H9 (cell line): Measurements from ENCODE around the gene ZSWIM3. TPM values are rescaled to one million over a fixed set of nuclear protein-coding genes. Genes with fewer than 3 reads are reported as not detected.

Experiments used
- DNase-seq: peaks from one replicate; pipeline ENCODE4 v3.0.0-alpha.2; 2017
- H2AFZ ChIP-seq: one replicate; pipeline ENCODE4 v1.6.1; 2013; ENCODE audit warnings: mild to moderate bottlenecking, low read length, control low read depth, moderate library complexity
- H2AK5ac ChIP-seq: 2 replicates; pipeline ENCODE4 v1.6.1; 2013; ENCODE audit warnings: low read length, control low read depth, mixed read lengths; ENCODE audit not compliant: insufficient read length
- H2BK120ac ChIP-seq: one replicate; pipeline ENCODE4 v1.6.1; 2013; ENCODE audit warnings: low read depth, mild to moderate bottlenecking, low read length, control low read depth, inconsistent platforms; ENCODE audit not compliant: poor library complexity, severe bottlenecking
- H2BK12ac ChIP-seq: 2 replicates; pipeline ENCODE4 v1.6.1; 2013; ENCODE audit warnings: low read length, control low read depth, mixed read lengths, low read depth; ENCODE audit not compliant: insufficient read length
- H2BK15ac ChIP-seq: 2 replicates; pipeline ENCODE4 v1.6.1; 2013; ENCODE audit warnings: low read depth, low read length, control low read depth
- H2BK20ac ChIP-seq: one replicate; pipeline ENCODE4 v1.6.1; 2013; ENCODE audit warnings: low read depth, mild to moderate bottlenecking, low read length, control low read depth, inconsistent platforms; ENCODE audit not compliant: poor library complexity, severe bottlenecking
- H2BK5ac ChIP-seq: 2 replicates; pipeline ENCODE4 v1.6.1; 2013; ENCODE audit warnings: low read length, control low read depth, mixed read lengths; ENCODE audit not compliant: insufficient read length
- H3K14ac ChIP-seq: 2 replicates; pipeline ENCODE4 v1.6.1; 2013; ENCODE audit warnings: low read length, control low read depth; ENCODE audit not compliant: insufficient read depth
- H3K18ac ChIP-seq: 2 replicates; pipeline ENCODE4 v1.6.1; 2013; ENCODE audit warnings: low read depth, mild to moderate bottlenecking, mixed read lengths, low read length, control low read depth; ENCODE audit not compliant: insufficient read length
- H3K23ac ChIP-seq: 2 replicates; pipeline ENCODE4 v1.6.1; 2013; ENCODE audit warnings: low read length, control low read depth, mixed read lengths, low read depth; ENCODE audit not compliant: insufficient read length
- H3K23me2 ChIP-seq: 2 replicates; pipeline ENCODE4 v1.6.1; 2013; ENCODE audit warnings: low read depth, mild to moderate bottlenecking, mixed read lengths, low read length, control low read depth; ENCODE audit not compliant: insufficient read length, poor library complexity, severe bottlenecking
- H3K27ac ChIP-seq: 2 replicates; pipeline ENCODE4 v1.5.1; 2013; ENCODE audit warnings: low read length, control low read depth, mixed read lengths, low read depth; ENCODE audit not compliant: insufficient read length
- H3K27me3 ChIP-seq: 2 replicates; pipeline ENCODE4 v1.6.1; 2013; ENCODE audit warnings: low read length, control low read depth, inconsistent platforms; ENCODE audit not compliant: insufficient read depth
- H3K4ac ChIP-seq: 2 replicates; pipeline ENCODE4 v1.6.1; 2013; ENCODE audit warnings: low read depth, mild to moderate bottlenecking, control low read depth, inconsistent platforms, low read length, moderate library complexity
- H3K4me1 ChIP-seq: 2 replicates; pipeline ENCODE4 v1.6.1; 2013; ENCODE audit warnings: low read length, control low read depth, inconsistent platforms; ENCODE audit not compliant: insufficient read depth
- H3K4me2 ChIP-seq: 2 replicates; pipeline ENCODE4 v1.6.1; 2013; ENCODE audit warnings: low read length, control low read depth, mixed read lengths; ENCODE audit not compliant: insufficient read length, insufficient read depth
- H3K56ac ChIP-seq: 2 replicates; pipeline ENCODE4 v1.6.1; 2013; ENCODE audit warnings: low read depth, mild to moderate bottlenecking, mixed read lengths, low read length, control low read depth; ENCODE audit not compliant: insufficient read length
- H3K79me1 ChIP-seq: 2 replicates; pipeline ENCODE4 v1.6.1; 2013; ENCODE audit warnings: low read depth, mild to moderate bottlenecking, moderate library complexity, low read length, control low read depth, inconsistent platforms; ENCODE audit not compliant: insufficient read depth, poor library complexity, severe bottlenecking
- H3K79me2 ChIP-seq: 2 replicates; pipeline ENCODE4 v1.6.1; 2013; ENCODE audit warnings: low read length, control low read depth, inconsistent platforms; ENCODE audit not compliant: insufficient read depth
- H3K9ac ChIP-seq: 2 replicates; pipeline ENCODE4 v1.6.1; 2013; ENCODE audit warnings: low read length, control low read depth, mixed read lengths; ENCODE audit not compliant: insufficient read length; ENCODE audit errors: extremely low read depth
- H3K9me3 ChIP-seq: one replicate; pipeline ENCODE4 v1.6.1; 2013; ENCODE audit warnings: low read depth, low read length, inconsistent platforms; ENCODE audit not compliant: control insufficient read depth
- H3T11ph ChIP-seq: one replicate; pipeline ENCODE4 v1.6.1; 2013; ENCODE audit warnings: mild to moderate bottlenecking, low read length, control low read depth, inconsistent platforms
- H4K20me1 ChIP-seq: one replicate; pipeline ENCODE4 v1.6.1; 2013; ENCODE audit not compliant: control insufficient read depth, insufficient read length, insufficient read depth
- H4K5ac ChIP-seq: 2 replicates; pipeline ENCODE4 v1.6.1; 2013; ENCODE audit warnings: low read depth, mild to moderate bottlenecking, mixed read lengths, low read length, control low read depth; ENCODE audit not compliant: insufficient read length
- H4K8ac ChIP-seq: replicated peaks from 2 replicates; pipeline ENCODE4 v1.6.1; 2013; ENCODE audit warnings: low read length, control low read depth, mixed read lengths, low read depth; ENCODE audit not compliant: insufficient read length
- H4K91ac ChIP-seq: 2 replicates; pipeline ENCODE4 v1.6.1; 2013; ENCODE audit warnings: low read depth, mild to moderate bottlenecking, moderate library complexity, mixed read lengths, low read length, control low read depth; ENCODE audit not compliant: insufficient read length
- H3K27ac Mint-ChIP-seq, 3 experiments: 2 replicates in 2 of 3; 3 replicates in 1 of 3; pipeline ENCODE4 v1.8.0; 2020 to 2021; ENCODE audit warnings: mixed read lengths in 3 of 3, mild to moderate bottlenecking in 1 of 3, moderate library complexity in 1 of 3
- H3K27me3 Mint-ChIP-seq: 2 replicates; pipeline ENCODE4 v1.8.0; 2021; ENCODE audit warnings: low read depth, mild to moderate bottlenecking, moderate library complexity, mixed read lengths
- H3K36me3 Mint-ChIP-seq, 3 experiments: 2 replicates in 2 of 3; 3 replicates in 1 of 3; pipeline ENCODE4 v1.8.0; 2020 to 2021; ENCODE audit warnings: low read depth in 3 of 3, mixed read lengths in 3 of 3; ENCODE audit not compliant: insufficient read depth in 1 of 3
- H3K4me1 Mint-ChIP-seq, 2 experiments: 2 replicates each; pipeline ENCODE4 v1.8.0; 2020; ENCODE audit warnings: mixed read lengths in 2 of 2
- H3K4me3 Mint-ChIP-seq, 2 experiments: 2 replicates in 1 of 2; 3 replicates in 1 of 2; pipeline ENCODE4 v1.8.0; 2020 to 2021; ENCODE audit warnings: mild to moderate bottlenecking in 2 of 2, mixed read lengths in 2 of 2, moderate library complexity in 1 of 2
- H3K9me3 Mint-ChIP-seq, 2 experiments: 2 replicates in 1 of 2; 3 replicates in 1 of 2; pipeline ENCODE4 v1.8.0; 2020; ENCODE audit warnings: mild to moderate bottlenecking in 2 of 2, mixed read lengths in 2 of 2, moderate library complexity in 1 of 2
- CTCF ChIP-seq: fragments of 200-600 bp; sonication (generic); conservative IDR thresholded peaks from 3 replicates; pipeline ENCODE4 v1.8.0; 2021; ENCODE audit warnings: antibody characterized with exemption, mild to moderate bottlenecking
- WGBS: extraction: QIAGEN DNeasy Blood & Tissue Kit; methylation state at CpG from one replicate; pipeline ENCODE4 v1.1.7; 2013; ENCODE audit warnings: missing lambda C conversion rate, low lambda C conversion rate, mixed read lengths; ENCODE audit not compliant: insufficient read length; ENCODE audit errors: extremely low coverage; 5-methylcytosine and 5-hydroxymethylcytosine counted together
- total RNA-seq: library from RNA; stranded (reverse); gene quantifications from 2 replicates; pipeline ENCODE4 v1.2.1, GENCODE V29; 2021

Gene ZSWIM3
- total RNA-seq, 1 experiment from 2014 or later, result 8.0 TPM

- Histone ChIP-seq H2BK120ac (no peak overlapping the region), H2BK5ac (no peak overlapping the region), H3K23me2 (peaks cover 7% of the 10 kb centered on the region), H2AK5ac (no peak overlapping the region), H2BK20ac (no peak overlapping the region), H3K9ac (no peak overlapping the region), H4K5ac (no peak overlapping the region), H2BK15ac (no peak overlapping the region), H3K9me3 (no peaks in the 10 kb centered on the region), H3K23ac (no peak overlapping the region), H4K20me1 (no peaks in the 10 kb centered on the region), H2AFZ (no peak overlapping the region), H3K79me2 (peaks cover 10% of the 10 kb centered on the region; the same call in 1 of the 2 replicates), H3K79me1 (peaks cover 3% of the 10 kb centered on the region), H2BK12ac (no peak overlapping the region), H3K18ac (no peak overlapping the region), H4K91ac (no peak overlapping the region), H3K4me2 (no peak overlapping the region), H3K56ac (no peak overlapping the region), H3K27me3 (no peaks in the 10 kb centered on the region), H3K27ac (no peak overlapping the region), H3K4me1 (no peaks in the 10 kb centered on the region), H3T11ph (no peak overlapping the region), H3K14ac (no peak overlapping the region), H3K4ac (no peak overlapping the region), H4K8ac (no peak overlapping the region)
- DNase-seq, result no peak
- WGBS, result no CpG with 5 or more reads among the region's 8 CpGs
- H3K4me1 Mint-ChIP-seq, result peaks cover 13 to 15% of the 10 kb centered on the region in 2 experiments
- H3K36me3 Mint-ChIP-seq, result peaks cover 36 to 74% (median 73%) of the 10 kb centered on the region in 3 experiments
- TF ChIP-seq CTCF, result no peak
- H3K27ac Mint-ChIP-seq, result no peak overlapping the region
- H3K9me3 Mint-ChIP-seq, result peaks cover 0 to 3% of the 10 kb centered on the region in 2 experiments; a peak in 2 of 5 replicates
- H3K27me3 Mint-ChIP-seq, result no peaks in the 10 kb centered on the region
- no peak overlapping the region for H3K4me3 Mint-ChIP-seq
Observed at GRCh38 chr20:45810191-45810970, 47.0 kb upstream of the ZSWIM3 start.
